ENCODE data around the gene FIBP.

The FIBP gene

DNA sequence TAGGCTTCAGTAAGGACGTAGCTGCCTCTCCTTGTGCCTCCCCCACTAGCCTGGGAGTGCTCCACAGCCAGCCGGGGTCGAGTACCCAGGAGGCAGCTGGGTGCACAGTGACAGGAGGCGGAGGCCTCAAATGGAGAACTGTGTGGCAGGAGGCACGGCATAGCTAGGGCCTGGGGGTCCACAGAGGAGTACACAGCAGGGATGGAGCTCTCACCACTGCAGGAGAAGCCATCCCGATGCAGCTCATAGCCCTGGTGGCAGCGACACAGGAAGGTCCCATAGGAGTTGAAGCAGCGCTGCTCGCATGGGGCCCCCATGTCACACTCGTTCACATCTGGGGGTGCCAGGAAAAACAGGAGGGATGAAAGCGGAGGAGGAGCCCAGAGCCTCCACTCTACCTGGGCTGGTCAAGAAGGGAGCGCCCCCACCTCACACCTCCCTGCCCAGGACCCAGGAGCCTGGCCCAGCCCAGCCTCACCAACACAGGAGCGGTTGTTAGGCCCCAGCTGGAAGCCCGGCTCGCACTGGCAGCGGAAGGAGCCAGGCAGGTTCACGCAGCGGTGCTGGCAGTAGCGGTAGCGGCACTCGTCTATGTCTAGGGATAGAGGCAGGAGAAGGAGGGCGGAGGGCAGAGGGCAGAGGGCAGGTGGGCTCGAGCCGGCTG lies 18.5 kb downstream of the FIBP start:
- no peak for DNase-seq

DNA sequence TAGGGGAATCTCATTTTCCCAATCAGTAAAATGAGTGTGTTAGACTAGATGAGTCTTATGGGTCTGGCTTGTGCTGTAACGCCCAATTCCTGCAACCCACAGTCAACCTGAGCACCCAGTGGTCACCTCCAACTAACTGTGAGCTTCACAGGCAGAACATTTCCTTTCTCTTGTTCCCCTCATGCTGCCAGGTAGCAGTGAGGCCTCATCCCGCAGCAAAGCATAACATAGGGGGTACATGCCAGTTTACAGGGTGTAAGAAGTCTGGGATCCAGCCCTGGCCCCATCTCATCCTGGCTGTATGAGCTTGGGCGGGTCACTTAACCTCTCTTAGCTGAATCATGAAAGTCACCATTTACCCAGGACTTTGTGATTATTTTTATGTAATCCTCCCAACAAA lies 19.4 kb downstream of the FIBP start:
- DNase-seq, result no peak

DNA sequence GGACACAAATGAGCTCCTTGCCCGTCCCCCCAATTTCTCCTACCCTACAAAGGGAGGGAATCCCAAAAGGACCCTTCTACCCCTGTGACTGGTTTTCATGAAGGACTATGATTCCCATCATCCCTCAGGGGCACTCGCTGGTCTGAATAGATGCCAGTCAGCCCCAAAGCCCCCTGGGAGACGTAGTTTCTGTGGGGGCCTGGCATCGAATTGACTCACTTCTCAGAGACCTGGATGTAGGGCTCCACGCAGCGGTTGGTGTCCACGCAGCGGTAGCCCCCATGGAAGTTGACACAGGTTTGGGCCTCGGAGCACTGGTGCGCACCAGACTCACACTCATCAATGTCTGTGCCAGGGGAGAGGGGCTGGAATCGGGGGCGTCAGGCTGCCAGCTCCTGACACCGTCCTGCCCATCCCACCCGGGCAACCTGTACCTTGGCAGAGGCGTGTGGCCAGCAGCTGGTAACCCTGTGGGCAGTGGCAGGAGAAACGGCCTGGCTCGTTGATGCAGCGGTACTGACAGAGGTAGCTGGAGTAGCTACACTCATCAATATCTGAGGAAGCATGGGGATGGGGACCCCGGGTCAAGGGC lies 20.1 kb downstream of the FIBP start:
- no peak for DNase-seq

DNA sequence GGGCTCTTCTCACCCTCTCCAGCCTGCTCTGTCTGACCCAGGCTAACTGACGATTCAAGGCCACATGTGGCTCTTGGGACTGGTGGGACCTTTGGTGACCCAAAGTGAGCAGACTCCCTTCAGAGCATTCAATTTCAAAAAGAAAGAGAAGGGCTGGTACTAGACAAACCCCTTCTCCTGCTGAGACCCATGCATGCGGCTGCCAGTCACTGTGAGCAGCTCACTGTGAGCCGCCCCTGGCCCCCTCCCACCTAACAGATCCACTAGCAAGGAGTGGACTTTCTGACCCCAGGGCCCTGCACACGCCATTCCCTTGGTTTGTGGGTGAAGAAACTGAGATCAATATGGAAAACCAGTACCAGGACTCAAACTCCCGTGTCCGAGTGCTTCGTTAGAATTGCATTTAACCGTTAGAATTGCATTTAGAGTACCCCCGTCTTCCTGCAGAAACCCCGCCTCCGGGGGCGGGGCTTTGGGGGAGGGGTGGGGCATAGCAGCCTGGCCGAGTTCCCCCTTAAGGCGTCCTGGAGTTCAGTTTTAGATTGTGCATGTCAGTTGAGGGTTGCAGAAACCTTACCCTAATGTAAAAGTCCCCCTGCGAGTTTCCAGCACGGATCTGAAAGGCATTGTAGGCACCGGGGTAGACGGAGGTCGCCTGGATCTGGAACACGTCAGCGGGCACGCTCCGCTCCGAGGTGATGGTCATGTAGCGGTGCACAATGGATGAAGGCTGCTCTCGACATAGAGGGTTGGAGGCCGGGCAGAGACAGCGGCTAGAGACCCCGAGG lies 20.8 kb downstream of the FIBP start:
- no peak for DNase-seq

DNA sequence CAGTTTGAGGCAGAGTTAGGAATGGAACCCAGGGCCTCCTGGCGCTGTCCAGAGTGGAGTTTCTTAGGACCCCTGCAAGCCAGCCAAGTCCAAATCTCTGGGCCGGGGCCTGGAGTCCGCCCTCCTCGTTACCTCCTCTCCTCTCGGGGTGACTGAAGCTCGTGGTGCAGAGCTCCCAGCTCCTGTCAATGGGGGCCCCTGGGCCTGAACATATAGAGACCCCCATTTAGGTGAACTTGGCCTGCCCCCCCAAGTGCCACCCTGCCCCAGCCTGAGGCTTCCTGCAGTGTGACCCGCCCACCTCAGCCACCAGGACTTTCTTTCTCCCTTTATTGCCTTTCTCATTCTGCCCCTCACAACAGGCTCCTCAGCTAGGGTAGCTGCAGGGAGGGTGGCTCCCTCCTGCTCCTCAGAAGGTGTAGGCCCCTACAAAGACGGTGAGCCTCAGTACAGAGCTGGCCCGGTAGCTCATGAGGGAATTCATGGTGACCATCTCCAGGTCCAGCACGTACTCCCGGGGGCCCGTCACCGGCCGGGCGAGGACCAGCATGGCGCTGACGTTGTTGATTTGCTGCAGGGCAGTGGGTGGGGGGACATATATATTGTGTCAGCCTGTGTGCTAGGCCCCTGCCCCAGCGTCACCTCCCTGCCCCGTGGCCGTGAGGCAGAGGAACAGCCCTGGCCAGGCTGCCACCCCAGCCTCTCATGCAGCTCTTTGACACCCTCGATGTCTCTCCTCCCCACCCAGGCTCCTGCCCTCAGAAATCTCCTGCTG lies 21.6 kb downstream of the FIBP start:
- DNase-seq, result no peak

DNA sequence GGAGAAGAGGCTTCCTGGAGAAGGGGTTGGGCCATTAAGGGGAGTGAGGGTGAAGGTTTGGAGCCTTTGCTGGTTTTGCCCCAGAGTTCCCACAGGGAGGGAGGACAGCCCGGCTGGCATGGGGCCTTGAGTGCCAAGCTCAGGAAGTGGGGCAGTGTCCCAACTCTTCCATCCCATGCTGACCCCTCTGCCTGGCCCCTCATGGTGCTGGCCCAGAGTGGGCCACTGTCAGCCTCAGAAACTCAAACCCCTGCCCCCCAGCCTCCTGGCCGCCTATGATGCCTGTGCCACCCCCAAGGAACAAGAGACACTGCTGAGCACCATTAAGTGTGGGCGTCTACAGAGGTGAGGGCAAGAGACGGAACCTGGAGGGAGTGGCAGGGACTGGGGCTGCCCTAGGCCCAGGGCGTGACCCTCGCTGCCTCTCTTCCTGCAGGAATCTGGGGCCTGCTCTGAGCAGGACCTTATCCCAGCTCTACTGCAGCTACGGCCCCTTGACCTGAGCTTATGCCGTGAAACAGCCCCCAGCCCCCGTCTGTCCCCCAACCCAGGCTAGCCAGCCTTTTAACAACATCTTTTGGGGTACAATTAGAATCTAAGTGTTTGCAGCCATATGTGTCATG lies 22.6 kb downstream of the FIBP start:
- DNase-seq, result no peak

DNA sequence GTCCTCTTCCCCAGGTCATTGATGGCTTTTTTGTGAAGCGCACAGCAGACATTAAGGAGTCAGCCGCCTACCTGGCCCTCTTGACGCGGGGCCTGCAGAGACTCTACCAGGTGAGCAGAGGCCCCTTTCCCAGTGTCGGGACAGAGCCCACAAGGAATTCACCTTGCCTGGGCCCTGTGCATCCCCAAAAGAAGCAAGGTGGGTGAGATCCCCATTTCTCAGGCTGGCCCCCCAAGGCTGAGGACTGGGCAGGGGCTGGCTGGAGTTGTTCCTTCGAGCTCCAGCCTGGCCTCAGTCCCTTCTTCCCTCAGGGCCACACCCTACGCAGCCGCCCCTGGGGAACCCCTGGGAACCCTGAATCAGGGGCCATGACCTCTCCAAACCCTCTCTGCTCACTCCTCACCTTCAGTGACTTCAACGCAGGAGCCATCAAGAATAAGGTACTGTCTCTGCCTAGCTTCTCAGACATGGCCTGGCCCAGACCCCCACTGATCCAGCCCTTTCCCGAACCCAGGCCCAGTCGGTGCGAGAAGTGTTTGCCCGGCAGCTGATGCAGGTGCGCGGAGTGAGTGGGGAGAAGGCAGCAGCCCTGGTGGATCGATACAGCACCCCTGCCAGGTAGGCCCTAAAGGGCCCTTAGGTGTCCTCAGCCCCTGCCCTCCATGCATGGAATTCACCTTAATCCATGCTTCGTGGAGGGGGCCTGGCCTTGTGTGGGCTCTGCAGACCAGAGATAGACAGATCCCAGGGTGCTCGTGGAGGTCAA lies 23.4 kb downstream of the FIBP start:
- DNase-seq, result no peak

DNA sequence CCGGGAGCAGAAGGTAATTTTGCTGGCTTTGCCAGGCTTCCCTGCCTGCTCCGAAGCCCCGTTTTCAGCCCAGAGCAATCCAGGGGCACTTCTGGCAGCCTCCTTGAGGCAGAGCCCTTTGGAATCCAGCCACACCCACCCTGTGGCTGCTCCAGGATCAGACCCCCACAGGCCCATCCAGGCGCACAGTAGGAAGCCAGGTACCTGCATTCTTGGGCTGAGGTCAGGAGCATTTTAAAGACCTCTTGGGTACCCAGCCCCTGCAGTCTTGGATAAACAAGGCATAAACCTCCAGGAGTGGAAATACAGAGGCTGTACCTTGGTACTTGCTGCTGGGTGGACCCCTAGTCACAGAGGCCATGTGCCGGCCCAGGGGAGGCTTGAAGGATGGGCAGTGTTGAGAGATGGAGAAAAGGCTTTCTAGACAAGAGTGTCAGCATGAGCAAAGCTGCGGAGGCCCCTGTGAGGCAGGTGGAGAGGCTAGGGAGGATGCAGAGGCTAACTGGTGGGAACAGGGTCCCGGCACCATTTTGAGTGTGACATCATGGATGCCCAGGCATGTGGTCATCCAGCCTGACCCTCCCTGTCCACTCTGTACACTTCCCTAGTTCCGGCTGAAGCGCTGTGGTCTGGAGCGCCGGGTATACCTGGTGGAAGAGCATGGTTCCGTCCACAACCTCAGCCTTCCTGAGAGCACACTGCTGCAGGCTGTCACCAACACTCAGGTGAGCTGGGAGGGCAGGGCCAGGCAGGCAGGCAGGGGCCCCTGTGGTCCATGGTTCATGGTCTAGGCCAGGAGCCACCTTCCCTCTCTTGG lies 24.2 kb downstream of the FIBP start:
- no peak for DNase-seq

DNA sequence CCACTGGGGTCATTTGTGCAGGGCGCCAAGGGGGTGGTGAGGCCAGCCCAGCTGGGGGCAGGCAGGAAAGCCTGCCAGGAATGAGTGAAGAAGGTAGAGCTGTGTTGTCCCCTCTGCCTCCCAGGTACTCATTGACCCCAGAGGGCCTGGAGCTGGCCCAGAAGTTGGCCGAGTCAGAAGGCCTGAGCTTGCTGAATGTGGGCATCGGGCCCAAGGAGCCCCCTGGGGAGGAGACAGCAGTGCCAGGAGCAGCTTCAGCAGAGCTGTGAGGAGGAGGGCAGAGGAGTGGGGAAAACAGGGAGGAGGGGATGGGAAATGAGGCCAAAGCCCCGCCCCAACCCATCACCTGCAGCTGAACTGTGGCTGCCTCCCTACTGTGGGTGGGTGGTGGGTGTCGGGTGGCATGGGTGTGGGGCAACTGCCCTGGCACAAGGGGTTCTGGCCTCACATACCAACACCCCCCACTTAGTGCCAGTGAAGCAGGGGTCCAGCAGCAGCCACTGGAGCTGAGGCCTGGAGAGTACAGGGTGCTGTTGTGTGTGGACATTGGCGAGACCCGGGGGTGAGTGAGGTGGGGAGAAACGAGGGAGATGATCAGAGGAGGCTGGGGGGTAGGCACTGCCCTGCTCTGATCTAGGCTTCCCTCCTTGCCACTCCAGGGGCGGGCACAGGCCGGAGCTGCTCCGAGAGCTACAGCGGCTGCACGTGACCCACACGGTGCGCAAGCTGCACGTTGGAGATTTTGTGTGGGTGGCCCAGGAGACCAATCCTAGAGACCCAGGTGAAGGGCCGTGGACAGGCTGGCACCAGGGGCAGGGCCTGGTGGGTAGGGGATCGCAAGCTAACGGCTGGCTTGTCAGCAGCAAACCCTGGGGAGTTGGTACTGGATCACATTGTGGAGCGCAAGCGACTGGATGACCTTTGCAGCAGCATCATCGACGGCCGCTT lies 25.1 kb downstream of the FIBP start:
- no peak for DNase-seq

DNA sequence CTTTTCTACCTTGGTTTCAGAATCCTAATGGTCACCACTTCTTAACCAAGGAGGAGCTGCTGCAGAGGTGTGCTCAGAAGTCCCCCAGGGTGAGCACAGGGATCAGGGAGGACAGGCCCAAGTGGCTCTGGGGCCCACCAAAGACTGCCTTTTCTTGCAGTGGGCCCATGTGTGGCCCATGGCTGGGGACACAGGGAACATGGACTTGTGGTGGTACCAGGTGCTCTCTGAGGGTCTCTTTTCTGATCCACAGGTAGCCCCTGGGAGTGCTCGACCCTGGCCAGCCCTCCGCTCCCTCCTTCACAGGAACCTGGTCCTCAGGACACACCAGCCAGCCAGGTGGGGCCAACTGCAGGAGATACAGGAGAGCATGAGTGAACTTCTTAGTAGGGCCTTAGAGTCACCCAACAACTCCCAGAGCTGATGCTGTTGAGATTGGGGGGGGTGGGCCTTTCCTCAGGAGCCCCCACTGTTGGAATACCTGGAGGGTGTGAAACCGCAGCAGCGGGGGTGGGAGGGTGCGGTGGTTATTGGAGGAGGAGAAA lies 26.0 kb downstream of the FIBP start:
- DNase-seq, result no peak

DNA sequence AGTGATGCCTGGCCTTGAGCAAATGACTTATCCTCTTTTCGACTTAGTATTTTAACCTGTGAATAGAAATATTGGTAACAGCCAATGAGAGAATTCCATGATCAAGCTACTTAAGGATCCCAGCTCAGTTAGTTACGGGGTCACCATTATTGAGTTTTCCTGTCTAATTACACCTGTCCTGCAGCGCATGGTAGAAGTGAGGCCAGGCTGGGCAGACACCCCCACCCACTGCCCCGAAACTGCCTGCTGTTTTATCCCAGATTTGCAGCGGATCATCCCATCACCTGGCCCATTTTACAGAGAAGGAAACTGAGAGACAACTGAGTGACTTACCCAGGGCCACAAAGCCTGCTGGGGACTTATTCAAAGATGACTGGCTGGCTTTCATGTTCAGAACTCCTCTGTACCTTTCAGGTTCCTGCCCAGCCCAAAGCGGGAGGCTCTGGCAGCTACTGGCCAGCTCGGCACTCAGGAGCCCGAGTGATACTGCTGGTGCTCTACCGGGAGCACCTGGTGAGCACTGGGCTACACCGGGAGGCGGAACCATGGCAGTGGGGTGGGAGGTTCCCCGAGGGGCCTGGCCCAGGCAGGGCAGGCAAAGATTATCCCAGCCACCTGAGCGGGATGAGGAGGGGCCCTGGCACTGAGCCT lies 26.6 kb downstream of the FIBP start:
- no peak for DNase-seq

DNA sequence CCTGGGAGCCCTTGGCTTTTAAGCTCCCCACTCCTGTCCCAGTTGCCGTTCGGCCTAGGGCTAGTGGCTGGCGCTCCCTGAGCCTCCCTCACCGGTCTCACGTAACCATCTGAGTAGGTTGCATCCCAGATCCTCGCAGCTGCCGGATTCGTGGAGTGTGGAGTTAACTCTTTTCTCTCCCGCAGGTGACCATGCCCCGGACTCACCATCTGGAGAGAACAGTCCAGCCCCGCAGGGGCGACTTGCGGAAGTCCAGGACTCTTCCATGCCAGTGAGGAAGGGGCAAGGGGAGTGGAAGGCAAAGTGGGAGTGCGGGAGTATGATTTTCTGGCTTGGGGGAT lies 27.1 kb downstream of the FIBP start:
- DNase-seq, result no peak

DNA sequence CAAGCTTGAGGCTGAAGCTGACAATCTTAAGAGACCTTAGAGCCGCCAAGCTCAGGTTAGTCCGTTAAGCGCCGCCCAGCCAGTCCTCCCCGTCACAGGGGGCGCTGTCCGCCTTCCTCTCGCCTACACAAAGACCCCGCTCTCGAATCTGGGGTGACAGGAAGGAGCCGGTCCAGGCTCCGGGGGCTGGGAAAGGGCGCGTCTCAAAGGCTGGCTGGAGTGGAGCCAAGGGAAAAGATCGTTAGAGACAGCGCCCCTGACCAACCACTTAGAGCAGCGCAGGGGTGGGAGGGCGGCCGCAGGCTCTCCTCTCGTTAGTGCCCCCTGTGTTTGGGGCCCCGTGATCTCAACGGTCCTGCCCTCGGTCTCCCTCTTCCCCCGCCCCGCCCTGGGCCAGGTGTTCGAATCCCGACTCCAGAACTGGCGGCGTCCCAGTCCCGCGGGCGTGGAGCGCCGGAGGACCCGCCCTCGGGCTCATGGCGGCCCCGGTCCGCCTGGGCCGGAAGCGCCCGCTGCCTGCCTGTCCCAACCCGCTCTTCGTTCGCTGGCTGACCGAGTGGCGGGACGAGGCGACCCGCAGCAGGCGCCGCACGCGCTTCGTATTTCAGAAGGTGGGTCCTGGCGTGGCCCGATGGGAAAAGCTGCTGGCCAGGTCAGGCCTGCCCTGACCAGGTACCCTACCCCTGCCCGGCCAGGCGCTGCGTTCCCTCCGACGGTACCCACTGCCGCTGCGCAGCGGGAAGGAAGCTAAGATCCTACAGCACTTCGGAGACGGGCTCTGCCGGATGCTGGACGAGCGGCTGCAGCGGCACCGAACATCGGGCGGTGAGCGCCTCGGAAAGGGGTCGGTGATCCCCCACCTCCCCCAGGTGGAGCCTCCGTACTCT lies 27.8 kb downstream of the FIBP start, which contains the start of gene MUS81:
Gene MUS81 (plus strand): TSS at position 156 of the 887 bp plus-strand sequence. CDS start 321 bp downstream, at position 477.
- DNase-seq, result peak; percentile 94

DNA sequence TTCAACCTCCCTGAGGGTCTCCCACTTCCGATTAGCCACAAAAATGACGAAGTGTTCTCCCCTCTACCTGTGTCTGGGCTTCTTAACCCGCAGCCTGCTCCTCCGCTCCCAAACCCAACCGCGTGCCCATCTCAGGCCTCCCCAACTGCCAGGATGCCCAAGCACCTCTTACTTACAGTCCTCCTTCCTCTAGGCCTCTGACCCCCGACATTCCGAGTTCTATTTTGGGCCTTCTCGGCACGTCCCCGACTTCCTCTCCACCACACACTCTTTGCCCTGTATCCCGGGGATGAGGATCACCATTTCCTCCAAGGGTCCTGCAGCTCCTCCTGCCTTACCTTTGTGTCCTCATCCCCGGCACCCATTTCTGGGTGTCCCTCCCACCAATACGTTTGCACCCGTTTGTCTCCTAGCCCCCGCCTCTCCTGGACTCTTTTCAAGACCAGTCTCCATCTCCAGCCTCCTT lies 28.4 kb downstream of the FIBP start:
- no peak for DNase-seq

DNA sequence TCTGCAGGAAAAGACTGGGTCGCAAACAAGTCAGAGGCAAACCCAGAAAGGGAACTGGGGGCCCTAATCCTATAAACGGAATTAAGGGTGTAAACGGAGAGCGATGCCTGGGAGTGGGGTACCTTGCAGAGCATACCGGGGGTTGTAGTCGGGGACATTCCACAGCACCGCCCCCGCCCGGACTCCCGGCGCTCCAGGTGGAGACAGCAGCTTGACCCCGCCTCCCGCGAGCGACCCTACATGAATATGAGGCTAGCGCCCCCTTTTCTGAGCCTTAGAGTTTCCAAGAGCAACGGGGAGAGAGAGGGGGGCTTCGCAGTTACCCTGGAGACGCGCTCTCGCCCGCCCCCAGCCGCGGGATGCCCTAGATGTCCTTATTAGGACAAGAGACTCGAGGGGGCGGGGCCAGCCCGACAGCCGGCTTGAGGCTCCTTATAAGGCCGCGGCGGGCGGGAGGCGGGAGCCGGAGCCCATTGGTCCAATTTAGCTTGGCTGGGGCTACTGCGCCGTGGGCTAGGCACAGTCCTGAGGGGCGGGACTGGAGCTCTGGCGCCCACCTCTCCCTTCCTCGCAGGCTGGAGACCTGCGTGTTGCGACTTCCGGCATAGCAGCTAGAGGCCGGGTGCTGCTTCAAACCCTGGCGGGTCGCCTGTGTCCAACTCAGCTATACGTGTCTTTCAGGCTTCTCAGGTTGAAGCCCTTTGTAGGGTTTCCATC lies 29.0 kb downstream of the FIBP start:
- DNase-seq, result peak; percentile 96 to 98

DNA sequence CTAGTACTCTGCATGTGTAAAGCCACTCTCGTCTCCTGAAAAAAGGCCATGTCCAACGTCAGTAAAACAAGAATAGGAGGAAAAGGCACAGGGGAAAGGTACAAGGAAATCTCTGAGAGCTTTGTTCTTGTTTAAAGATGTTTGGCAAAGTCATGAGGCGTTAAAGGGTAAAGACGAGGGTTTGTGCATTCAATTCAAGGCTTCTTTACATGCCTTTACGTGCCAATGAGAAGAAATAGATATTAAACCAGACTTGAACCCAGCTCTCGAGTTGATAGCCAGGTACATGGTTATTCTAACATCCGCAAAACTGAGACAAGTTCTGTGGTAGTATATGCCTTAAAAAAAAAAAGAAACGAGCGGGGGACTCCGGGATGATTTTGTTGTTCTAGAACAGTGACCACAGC lies 29.6 kb downstream of the FIBP start:
- DNase-seq, result no peak
